GM12892 (cell line): ENCODE data around the gene PCNT.

Experiments used
- DNase-seq: peaks from one replicate; pipeline ENCODE4 v3.0.0; 2011; ENCODE audit not compliant: insufficient read length
- FAIRE-seq: peaks from 2 replicates; lab custom pipeline; 2011; peaks lifted over from hg19 to GRCh38; lab: Jason Lieb, UNC
- POLR2A ChIP-seq: IDR thresholded peaks from 2 replicates; pipeline ENCODE4 v1.6.1; 2011; ENCODE audit warnings: low read depth, low read length, control low read depth
- POLR2AphosphoS5 ChIP-seq: IDR thresholded peaks from 2 replicates; pipeline ENCODE4 v1.6.1; 2011; ENCODE audit warnings: low read depth, low read length, control low read depth
- TAF1 ChIP-seq: IDR thresholded peaks from 2 replicates; pipeline ENCODE4 v1.6.1; 2011; ENCODE audit warnings: low read depth, mild to moderate bottlenecking, control low read depth, low read length, borderline replicate concordance

The PCNT gene

GRCh38 chr21:46409641-46410406, 85.9 kb downstream of the PCNT start:
- DNase-seq (no peak), FAIRE-seq (no peak)
- TF ChIP-seq POLR2A (no peak), TAF1 (no peak), POLR2AphosphoS5 (no peak)

GRCh38 chr21:46410516-46410915, 86.6 kb downstream of the PCNT start:
- TF ChIP-seq TAF1 (no peak), POLR2AphosphoS5 (no peak), POLR2A (no peak)
- DNase-seq (no peak), FAIRE-seq (no peak)

GRCh38 chr21:46411236-46411635, 87.3 kb downstream of the PCNT start:
- no peak for DNase-seq
- no peak for FAIRE-seq
- no peak for TF ChIP-seq POLR2AphosphoS5
- no peak for TF ChIP-seq TAF1
- TF ChIP-seq POLR2A: no peak

GRCh38 chr21:46411691-46412090, 87.7 kb downstream of the PCNT start:
- TF ChIP-seq POLR2A (no peak), TAF1 (no peak), POLR2AphosphoS5 (no peak)
- FAIRE-seq: no peak

GRCh38 chr21:46412521-46413364, 88.8 kb downstream of the PCNT start:
- FAIRE-seq (no peak), DNase-seq (no peak)
- TF ChIP-seq TAF1: no peak
- TF ChIP-seq POLR2AphosphoS5: no peak
- no peak for TF ChIP-seq POLR2A

More at GRCh38 chr21:46411691-46412090, 87.7 kb downstream of the PCNT start:
- no peak for DNase-seq

GRCh38 chr21:46413365-46413696, 89.4 kb downstream of the PCNT start:
- no peak for FAIRE-seq

GRCh38 chr21:46414965-46415275, 91.0 kb downstream of the PCNT start:
- DNase-seq (no peak), FAIRE-seq (no peak)
- TF ChIP-seq POLR2A (no peak), POLR2AphosphoS5 (no peak), TAF1 (no peak)

More at GRCh38 chr21:46413365-46413696, 89.4 kb downstream of the PCNT start:
- no peak for DNase-seq
- TF ChIP-seq POLR2A: no peak
- TF ChIP-seq TAF1: no peak
- TF ChIP-seq POLR2AphosphoS5: no peak

GRCh38 chr21:46416551-46416950, 92.6 kb downstream of the PCNT start:
- no peak for DNase-seq
- no peak for TF ChIP-seq TAF1
- no peak for FAIRE-seq

GRCh38 chr21:46418265-46418946, 94.5 kb downstream of the PCNT start:
- FAIRE-seq (no peak), DNase-seq (no peak)
- no peak for TF ChIP-seq TAF1
- no peak for TF ChIP-seq POLR2A
- TF ChIP-seq POLR2AphosphoS5: no peak

- FAIRE-seq (no peak), DNase-seq (no peak)
- TF ChIP-seq TAF1: no peak
- TF ChIP-seq POLR2AphosphoS5: no peak
- no peak for TF ChIP-seq POLR2A
These were observed 96.6 kb downstream of the PCNT start for GRCh38 chr21:46420241-46421190.

- FAIRE-seq: no peak
- no peak for DNase-seq
- TF ChIP-seq TAF1 (no peak), POLR2AphosphoS5 (no peak), POLR2A (no peak)
These were observed 97.3 kb downstream of the PCNT start for GRCh38 chr21:46421191-46421750.
